T-helper 1 cell (primary cell): ENCODE results near the gene METTL1.
"Not testable (repeated sequence)": the region's sequence is repeated elsewhere in the genome, so short reads cannot be mapped to it uniquely, and the experiment has no call there.

ENCODE experiments used
- DNase-seq, 5 donors: peaks; one replicate each; pipeline ENCODE4 v3.0.0-alpha.2; 2012 to 2020

METTL1 gene

DNA sequence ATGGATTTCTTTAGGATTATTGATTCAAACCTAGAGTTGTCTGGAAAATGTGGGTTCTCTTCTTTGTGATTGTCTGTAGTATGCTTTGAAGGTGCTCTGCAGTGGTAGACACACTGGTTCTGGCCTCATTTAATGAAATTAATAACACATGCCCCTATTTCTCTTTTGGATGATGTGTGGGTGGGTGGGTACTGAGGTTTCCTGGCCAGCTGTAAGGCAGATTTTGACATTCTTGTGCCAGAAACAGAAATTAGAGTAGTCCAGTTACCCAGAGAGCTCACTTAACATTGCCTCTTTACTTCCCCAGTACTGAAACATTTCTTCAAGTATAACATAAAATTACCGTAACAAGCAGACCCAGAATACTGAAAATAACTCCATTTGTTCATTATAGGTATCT, 25.1 kb upstream of the METTL1 start:
- DNase-seq: no peak

DNA sequence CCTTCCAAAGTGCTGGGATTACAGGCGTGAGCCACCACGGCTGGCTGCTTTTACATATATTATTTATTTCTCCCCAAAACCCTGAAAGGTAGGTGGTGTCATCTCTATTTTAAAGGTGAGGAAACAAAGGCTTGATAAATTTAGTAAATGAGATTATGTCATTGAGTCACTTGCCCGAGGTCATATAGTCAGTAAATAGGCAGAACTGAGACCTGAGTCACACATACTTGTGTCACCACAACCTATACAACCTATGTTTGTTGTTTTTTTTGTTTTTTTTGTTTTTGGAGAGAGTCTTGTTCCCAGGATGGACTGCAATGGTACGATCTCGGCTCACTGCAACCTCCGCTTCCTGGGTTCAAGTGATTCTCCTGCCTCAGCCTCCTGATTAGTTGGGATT, 23.4 kb upstream of the METTL1 start:
- DNase-seq: no peak

DNA sequence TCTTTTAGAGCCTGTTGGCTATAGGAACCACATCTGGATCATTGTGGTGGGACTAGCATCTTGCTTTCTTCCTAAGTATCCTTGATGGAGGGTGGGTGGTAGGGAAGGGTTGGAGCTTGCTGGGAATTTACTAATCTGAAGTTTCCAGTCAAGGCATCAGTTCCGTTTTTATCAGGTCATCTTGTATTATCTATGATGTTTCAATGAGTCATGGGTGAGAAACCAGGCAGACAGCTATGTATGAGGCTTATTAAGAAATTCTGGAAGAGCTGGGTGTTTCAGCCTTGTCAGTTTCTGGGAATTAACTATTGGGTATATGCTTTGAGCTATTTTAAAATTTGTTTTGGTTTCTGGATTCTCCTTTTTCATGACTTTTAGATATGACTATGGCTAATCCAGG, 22.0 kb upstream of the METTL1 start:
- DNase-seq: no peak

DNA sequence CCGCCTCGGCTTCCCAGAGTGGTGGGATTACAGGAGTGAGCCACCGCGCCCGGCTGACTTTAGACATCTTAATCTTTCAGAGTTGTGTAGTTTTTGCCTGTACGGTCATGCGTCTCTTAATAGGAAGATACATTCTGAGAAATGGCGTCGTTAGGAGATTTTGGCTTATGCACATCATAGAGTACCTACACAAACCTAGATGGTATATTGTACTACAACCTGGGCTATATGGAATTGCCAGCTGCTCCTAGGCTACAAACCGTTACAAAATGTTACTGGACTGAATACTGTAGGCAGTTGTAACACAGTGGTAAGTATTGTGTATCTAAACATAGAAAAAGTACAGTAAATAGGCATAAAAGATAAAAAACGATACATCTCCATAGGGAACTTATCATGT, 12.0 kb upstream of the METTL1 start:
- no peak for DNase-seq

DNA sequence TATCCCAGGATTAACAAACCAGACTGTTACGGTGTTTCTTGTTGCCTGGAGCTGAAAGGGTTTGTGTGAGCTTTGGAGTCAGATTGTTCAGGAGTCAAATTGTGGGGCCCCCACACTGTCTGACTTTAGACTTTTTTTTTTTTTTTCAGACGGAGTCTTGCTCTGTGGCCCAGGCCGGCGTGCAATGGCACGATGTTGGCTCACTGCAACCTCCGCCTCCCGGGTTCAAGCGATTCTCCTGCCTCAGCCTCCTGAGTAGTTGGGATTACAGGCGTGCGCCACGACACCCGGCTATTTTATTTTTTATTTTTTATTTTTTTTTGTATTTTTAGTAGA, 11.5 kb upstream of the METTL1 start:
- no peak for DNase-seq

DNA sequence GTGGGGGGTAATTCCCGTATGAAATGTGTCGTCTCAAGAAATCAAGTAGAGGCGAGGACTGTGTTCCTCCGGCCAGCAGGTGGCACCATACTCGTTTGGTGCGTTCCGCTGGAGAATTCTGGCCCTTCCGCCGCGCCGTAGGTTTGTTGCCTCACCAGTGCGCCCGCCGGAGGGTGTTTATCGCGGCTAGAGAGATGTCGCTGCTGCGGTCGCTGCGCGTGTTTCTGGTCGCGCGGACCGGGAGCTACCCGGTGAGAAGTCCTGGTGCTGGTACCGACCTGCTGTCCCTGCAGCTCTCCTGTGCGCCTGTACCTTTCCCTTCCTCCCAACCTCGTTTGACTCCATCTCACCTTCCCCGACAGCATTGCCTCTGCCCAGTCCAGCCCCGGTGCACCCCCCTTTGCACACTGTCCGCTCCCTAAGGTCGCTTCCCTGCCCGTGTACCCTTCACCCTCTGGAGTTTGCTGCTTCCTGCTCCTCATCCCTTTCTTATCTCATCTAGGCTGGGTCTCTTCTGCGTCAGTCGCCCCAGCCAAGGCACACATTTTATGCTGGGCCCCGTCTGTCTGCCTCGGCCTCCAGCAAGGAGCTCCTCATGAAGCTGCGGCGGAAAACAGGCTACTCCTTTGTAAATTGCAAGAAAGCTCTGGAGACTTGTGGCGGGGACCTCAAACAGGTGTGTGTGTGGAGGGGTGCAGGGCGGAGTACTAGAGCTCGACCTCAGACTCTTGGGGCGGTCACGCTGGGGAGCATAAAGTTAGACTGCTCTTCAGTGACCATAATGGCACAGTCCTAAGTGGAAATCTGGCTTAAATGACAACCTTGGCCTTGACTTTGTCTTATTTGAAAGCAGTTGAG, 10.9 kb upstream of the METTL1 start, which contains the start of gene TSFM:
TSFM (plus strand) TSS at position 180 of the 858 bp plus-strand sequence; CDS start at position 195, 15 bp downstream.
- peak; percentile 88 to 98 (median 92) for DNase-seq

DNA sequence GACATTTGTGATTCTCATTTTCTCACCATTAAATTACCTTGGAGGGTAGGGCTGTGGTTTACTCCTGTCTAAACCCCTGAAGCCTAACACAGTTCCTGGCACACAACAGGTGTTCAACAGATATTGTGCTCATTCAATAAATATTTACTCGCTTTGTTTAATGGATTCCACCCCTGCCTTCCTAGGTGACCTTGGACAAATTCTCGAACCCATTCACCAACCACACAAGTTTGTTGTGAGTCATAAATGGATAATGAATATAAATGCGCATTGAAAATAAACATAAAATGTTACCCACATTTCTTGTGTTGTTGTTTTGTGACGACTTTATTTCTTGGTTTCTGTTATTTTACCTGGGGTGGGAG, 10.3 kb upstream of the METTL1 start:
- DNase-seq: no peak

DNA sequence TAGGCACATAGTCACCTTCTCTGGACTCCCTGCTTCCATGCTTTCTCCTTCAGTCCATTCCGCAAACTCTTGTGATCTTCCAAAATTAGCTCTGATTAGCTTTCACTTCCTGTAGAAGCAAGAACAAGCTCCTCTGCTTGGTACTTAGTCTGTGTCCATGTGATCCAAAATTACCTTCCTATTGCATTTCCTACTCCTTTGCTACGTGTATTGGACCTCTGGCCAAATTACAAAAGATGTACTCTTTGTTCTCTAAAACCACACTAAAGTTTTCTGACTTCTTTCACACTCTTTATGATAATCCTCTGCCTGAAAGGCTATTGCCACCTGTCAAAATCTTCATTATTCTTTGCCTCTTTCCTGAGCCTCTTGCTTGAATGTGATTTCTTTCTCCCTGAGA, 9.9 kb upstream of the METTL1 start:
- no peak for DNase-seq

DNA sequence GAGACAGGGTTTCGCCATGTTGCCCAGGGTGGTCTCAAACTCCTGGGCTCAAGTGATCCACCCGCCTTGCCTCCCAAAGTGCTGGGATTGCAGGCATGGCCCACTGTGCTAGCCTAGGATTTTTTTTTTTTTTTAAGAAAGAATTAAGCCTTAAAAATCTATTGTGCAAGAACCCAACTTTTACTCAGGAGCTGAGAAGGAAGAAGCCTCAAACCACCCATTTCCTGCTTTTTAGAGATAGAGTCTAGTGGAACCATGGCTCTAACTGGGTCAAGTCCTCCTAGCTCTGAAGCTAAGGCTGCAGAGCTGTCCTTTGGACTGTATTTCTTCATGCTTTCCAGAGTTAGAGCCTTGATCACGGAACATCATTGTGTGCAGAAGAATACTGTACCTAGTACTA, 9.3 kb upstream of the METTL1 start:
- DNase-seq: no peak

DNA sequence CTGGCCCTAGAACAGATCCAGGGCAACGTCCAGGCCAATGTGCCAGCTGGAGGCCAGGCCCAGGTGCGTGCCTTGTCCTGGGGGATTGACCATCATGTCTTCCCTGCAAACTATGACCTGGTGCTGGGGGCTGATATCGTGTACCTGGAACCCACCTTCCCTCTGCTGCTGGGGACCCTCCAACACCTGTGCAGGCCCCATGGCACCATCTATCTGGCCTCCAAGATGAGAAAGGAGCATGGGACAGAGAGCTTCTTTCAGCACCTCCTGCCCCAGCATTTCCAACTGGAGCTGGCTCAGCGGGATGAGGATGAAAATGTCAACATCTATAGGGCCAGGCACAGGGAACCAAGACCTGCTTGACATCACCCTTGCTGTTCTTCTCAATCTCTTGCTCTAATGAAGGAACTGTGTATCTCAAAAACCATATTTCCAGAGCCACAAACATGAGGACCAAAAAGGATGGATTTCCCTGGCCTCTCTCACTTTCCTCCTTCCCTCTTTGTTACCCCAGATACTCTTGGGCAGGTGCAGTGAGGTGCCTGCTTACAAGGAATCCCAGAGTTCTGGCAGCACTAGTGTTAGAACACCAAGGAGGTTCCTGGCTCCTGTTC, 8.5 kb upstream of the METTL1 start:
- no peak for DNase-seq

DNA sequence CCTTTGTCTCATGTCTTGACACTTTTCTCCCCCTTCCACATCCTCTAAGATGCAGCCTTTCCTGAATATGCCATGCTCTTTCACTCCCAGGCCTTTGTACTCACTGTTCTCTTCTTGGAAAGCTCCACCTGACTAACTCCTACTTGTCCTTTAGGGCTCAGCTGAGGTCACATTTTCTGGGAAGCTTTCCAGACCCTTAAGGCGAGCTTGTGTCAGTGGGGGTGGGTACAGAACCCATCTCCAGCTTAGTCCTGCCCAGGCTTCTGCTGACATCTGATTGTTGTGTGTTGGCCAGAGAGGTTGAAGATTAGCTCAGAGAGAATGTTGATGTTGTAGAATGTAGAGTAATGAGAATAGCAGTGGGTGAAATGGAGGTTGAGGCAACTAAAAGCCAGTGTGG, 7.8 kb upstream of the METTL1 start:
- DNase-seq: no peak

DNA sequence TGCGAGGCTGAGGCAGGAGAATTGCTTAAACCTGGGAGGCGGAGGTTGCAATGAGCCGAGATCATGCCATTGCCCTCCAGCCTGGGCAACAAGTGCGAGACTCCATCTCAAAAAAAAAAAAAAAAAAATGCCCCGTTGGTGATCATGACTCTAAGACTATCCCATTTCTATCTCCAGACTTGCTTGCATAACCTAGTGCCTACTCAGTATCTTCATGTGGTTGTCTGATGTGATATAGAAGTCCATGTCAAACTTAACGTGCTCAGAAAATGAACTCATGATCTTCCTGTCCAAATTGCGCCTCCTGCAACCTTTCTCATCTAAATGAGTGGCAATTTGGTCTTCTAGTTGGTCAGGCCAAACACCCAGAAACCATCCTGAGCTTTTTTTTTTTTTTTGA, 6.0 kb upstream of the METTL1 start:
- no peak for DNase-seq

DNA sequence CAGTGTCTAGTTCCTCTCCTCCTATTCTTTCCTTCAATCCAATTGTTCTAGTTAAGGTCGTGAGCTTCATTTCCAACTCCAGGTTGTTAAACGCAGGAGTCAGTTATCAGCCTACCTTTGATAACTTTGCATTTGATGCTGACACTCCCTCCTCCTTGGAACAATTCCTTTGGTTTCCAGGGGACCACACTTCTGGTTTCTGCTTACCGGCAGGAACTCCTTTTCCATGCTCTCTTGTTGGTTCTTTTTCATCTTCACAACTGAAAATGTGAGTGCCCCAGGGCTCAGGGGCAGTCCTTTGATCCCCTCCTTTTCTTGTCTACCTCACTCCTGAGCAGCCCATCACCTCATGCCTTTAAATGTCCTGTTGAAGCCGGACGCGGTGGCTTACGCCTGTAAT, 5.5 kb upstream of the METTL1 start:
- no peak for DNase-seq

DNA sequence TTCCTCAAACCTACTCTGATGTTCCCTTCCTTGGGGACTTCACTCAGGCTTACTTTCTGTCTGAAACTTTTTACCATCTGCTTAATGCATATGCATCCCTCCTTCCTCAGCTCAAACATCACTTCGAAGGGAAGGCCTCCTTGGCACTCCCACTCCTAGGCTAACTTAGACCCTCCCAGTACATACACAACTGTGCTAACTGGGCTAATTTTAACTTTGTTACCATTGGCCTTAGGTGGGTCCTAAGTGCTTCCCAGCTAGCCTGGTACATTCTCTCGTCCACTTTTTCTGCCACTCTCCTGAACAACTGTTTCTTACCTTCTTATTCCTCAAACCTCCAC, 4.3 kb upstream of the METTL1 start:
- DNase-seq: no peak

DNA sequence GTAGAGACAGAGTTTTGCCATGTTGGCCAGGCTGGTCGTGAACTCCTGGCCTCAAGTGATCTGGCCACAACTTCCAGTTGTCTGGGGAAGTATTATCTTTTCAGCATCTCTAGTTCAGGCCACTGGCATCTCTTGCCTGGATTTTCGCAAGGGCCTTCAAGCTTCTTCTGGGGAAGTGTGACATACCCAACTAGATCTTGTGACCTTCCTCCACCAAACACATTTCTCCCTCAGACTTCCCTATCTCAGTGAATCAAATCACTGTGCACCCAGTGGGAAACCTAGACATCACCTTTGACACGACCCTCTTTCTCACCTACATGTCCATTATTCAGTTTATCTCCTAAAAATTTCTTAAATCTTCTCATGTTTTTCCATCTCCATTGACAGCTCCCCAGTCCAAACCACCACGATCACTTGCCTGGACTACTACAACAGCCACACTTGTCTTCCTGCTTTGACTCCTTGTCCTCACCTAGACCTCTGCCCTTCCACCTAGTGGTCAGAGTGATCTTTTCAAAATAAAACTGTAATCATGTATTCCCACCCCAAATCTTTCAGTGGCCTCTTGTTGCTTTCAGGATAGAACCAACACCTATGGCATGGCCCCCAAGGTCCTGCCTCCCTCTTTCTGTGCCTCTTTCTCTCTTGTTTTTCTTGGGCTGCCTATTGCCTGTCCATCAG, 3.8 kb upstream of the METTL1 start:
- DNase-seq: no peak

DNA sequence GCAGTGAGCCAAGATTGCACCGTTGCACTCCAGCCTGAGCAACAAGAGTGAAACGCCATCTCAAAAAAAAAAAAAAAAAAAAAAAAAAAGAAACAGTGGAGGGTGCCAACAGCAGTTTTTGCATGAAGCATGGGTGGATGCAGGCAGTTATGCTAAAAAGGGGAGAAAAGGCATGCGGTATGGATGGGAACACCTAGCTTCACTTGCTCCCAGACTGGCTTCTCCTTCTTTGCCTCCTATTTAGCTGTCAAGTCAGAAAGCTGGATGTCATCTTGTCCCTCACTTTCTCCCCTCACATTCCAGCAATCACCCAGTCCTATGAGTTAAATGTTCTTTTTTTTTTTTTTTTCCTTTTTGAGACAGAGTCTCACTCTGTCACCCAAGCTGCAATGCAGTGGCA, 3.1 kb upstream of the METTL1 start:
- DNase-seq: no peak

DNA sequence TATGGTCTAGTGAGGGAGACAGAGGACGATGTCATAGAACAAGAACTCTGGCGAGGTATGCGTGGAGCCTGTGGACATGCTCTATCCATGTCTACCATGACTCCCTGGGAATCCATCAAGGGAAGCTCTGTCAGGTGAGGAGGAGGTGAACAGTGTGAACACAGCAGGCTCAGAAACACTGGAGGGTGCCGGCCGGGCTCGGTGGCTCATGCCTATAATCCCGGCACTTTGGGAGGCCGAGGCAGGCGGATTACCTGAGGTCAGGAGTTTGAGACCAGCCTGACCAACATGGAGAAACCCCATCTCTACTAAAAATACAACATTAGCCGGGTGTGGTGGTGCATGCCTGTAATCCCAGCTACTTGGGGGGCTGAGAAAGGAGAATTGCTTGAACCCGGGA, 2.7 kb upstream of the METTL1 start:
- DNase-seq: not testable (repeated sequence)

DNA sequence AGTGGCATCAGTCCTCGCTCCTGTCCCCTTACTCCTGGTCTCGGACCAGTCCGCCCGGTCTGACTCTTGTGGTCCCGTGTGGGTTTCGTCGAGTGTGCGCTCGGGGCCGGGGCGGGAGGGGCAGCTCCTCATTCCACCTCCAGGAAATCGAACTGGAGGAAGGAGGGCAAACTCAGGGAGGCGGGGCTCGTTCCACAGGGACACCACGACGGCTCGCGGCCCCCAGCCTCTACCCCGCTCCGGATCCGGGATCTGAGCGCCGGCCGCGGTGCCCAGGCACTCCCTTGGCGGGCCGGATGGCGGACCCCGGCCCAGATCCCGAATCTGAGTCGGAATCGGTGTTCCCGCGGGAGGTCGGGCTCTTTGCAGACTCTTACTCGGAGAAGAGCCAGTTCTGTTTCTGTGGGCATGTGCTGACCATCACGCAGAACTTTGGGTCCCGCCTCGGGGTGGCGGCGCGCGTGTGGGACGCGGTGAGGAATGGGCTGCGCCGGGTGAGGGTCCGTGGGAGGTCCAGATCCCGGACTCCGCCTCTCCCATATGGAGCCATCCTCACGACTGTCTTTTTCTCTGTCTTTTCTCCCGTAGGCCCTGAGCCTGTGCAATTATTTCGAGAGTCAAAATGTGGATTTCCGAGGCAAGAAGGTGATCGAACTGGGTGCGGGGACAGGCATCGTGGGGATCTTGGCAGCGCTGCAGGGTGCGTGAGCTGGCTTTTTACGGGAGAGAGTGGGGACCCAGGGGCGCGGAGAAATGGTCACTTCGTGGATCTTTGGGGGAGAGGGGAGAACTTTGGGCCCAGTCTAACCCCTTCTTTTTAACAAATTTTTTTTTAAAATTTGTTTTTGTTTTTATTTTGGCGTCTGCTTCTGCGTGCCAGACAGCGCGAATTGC, 771 bp upstream of the METTL1 start, which contains the start of gene EEF1AKMT3:
EEF1AKMT3 (plus strand) TSS at position 186 of the 894 bp plus-strand sequence; CDS start at position 297, 111 bp downstream.
- no peak for DNase-seq

DNA sequence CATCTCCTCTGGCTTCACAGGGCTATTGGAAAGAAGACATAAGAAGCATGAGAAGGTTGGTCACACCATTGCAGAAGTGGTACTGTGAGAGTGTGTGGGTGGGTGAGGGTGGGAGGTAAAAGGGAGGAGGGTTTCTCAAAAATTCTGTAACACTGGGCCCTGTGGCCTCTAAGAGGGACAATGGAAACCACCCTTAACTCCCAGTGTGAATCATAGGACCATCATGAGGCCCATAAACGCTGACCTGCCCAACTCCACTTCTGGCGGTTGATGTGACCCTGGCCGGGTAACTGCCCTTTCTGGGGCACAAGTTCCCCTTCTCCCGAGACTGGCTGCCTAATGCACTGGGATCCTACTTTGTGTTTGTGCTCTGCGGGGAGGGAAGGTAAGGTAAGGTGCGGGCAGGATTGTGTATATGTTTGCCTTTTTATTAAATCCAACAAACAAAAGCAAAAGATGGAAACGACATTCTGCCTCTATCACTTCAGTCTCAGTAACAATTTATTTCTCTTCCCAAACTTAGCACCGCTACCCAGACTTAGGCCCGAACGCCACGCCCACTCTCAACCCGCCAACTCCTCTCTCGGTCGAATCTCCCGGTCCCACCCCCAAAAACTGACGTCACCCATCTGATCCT, 551 bp downstream of the METTL1 start:
- peak; percentile 59 to 85 (median 74) for DNase-seq

DNA sequence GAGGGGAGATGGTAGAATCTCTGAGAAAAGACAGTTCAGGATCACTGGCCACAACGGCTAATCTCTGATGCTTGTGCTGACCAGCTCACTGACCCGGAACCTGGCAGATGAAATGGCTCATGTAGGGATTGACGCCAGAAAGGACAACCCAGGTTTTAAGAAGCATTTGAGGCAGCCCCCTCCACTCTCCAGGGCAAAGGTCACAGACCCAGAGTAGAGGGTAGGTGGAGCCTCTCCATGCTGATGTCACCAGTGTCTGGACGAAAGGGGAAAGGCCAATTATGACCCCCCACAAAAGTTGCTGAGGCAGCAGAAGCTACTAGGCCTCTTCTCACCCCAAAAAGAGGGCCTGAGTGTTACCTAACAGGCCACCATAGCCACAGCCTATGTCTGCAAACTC, 1.2 kb downstream of the METTL1 start:
- no peak for DNase-seq

DNA sequence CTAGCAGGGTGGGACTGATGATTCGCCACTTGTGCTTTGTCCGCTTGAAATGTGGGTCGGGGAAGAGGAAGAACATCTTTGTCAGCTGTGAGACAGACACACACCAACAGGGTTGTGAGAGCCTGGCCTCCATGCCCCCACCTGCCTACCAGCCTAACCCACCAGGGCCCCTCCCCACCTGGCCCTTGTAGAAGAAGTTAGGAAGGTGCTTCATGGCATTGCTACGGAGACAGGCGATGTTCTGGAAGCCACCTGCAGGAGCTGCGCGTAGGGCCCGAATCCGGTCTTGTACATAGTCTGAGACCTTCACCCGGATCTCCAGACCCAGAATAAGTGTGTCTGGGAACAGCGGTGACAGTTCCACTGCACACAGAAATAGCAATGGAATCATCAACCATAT, 2.3 kb downstream of the METTL1 start:
- DNase-seq: no peak

DNA sequence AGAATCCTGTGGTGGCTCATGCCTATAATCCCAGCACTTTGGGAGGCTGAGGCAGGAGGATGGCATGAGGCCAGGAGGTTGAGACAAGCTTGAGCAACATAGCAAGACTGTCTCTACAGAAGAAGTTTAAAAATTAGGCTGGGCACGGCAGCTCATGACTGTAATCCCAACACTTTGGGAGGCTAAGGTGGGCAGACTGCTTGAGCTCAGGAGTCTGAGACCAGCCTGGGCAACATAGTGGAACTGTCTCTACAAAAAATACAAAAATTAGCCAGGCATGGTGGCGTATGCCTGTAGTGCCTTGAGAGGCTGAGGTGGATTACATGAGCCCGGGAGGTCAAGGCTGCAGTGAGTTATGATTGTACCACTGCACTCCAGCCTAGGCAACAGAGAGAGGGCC, 4.0 kb downstream of the METTL1 start:
- no peak for DNase-seq

DNA sequence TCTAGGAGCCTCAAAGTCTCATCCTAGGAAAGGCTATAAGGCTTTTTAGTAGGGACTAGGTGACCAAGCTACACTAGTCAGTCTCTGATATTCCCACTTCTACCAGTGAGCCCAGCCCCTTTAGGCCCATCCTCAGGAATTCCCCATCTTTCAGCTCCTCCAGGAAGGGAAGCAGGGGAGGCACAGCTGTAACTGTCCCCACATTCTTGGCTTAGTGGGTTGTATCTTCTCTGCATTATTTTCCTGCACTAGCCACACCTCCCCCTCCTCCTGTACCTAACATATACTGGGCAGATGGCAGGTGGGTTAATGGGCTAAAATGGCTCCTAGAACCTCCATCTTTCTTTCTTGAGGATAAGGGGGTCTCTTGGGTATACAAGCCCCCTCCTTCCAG, 4.6 kb downstream of the METTL1 start:
- no peak for DNase-seq
